A549 (cell line): Measurements from ENCODE around the gene MAP3K14.
A peak's percentile ranks its signal among the peaks of the same experiment; 100 is the strongest.

ENCODE experiments used
- CHD2 ChIP-seq: fragments of 150-350 bp; IDR thresholded peaks from 2 replicates; pipeline ENCODE4 v1.6.1; 2014; ENCODE audit warnings: low read length; ENCODE audit not compliant: partially characterized antibody
- CTCF ChIP-seq: fragments of >200 bp; sonication (Bioruptor Twin); formaldehyde crosslinking; IDR thresholded peaks from 3 replicates; pipeline ENCODE4 v1.5.1; 2016
- ELK1 ChIP-seq: fragments of 150-350 bp; IDR thresholded peaks from 2 replicates; pipeline ENCODE4 v1.6.1; 2014; ENCODE audit warnings: low read depth, mild to moderate bottlenecking, low read length
- EP300 ChIP-seq, 2 experiments: fragments of >200 bp; sonication (Bioruptor Twin); formaldehyde crosslinking; IDR thresholded peaks; 2 replicates in 1 of 2; 3 replicates in 1 of 2; pipeline ENCODE4 v1.6.1; 2016 to 2017
- FOSL2 ChIP-seq, 2 experiments: fragments of 450-650 bp in 1 of 2; fragments of >200 bp in 1 of 2; sonication (Bioruptor Twin) in 1 of 2; formaldehyde crosslinking; IDR thresholded peaks; 2 replicates each; pipeline versions ENCODE4 v1.5.0 to v1.6.1; 2016 to 2020; ENCODE audit warnings: mild to moderate bottlenecking in 1 of 2, moderate library complexity in 1 of 2
- HDAC2 ChIP-seq: fragments of 200-600 bp; sonication (generic); IDR thresholded peaks from 2 replicates; pipeline ENCODE4 v1.6.1; 2016
- MAFK ChIP-seq: fragments of 450-650 bp; IDR thresholded peaks from 2 replicates; pipeline ENCODE4 v1.6.1; 2014; ENCODE audit not compliant: partially characterized antibody
- RAD21 ChIP-seq, 2 experiments: fragments of >200 bp in 1 of 2; sonication (Bioruptor Twin) in 1 of 2; formaldehyde crosslinking in 1 of 2; IDR thresholded peaks in 1 of 2; conservative IDR thresholded peaks in 1 of 2; 2 replicates in 1 of 2; 3 replicates in 1 of 2; pipeline ENCODE4 v1.6.1; 2012 to 2018; ENCODE audit warnings: inconsistent platforms in 1 of 2
- ZFP36 ChIP-seq: fragments of 450-650 bp; IDR thresholded peaks from 2 replicates; pipeline ENCODE4 v1.6.1; 2014; ENCODE audit warnings: borderline replicate concordance; ENCODE audit not compliant: partially characterized antibody
- TF ChIP-seq, protein P1 (sequence below): fragments of 200-600 bp; sonication (generic); IDR thresholded peaks from 2 replicates; pipeline ENCODE4 v1.6.1; 2016; ENCODE audit warnings: antibody characterized with exemption, mild to moderate bottlenecking, moderate library complexity

GRCh38 chr17:45221081-45222013 is 95.5 kb downstream of the MAP3K14 start, which contains the start of gene FMNL1:
- no peak for TF ChIP-seq ZFP36
- TF ChIP-seq CTCF, result 0 out of 3 replicates have a peak, but pooled peaks have one; percentile 17
- no peak for TF ChIP-seq MAFK
- TF ChIP-seq EP300 (IDR thresholded peaks at IDR 0.05), result no peak
- TF ChIP-seq RAD21 (conservative IDR thresholded peaks at IDR 0.05 in 1 of 2, IDR thresholded peaks at IDR 0.05 in 1 of 2), result no peak; a peak in 2 of 5 replicates
- TF ChIP-seq CHD2, result no peak
- TF ChIP-seq, protein P1, sequence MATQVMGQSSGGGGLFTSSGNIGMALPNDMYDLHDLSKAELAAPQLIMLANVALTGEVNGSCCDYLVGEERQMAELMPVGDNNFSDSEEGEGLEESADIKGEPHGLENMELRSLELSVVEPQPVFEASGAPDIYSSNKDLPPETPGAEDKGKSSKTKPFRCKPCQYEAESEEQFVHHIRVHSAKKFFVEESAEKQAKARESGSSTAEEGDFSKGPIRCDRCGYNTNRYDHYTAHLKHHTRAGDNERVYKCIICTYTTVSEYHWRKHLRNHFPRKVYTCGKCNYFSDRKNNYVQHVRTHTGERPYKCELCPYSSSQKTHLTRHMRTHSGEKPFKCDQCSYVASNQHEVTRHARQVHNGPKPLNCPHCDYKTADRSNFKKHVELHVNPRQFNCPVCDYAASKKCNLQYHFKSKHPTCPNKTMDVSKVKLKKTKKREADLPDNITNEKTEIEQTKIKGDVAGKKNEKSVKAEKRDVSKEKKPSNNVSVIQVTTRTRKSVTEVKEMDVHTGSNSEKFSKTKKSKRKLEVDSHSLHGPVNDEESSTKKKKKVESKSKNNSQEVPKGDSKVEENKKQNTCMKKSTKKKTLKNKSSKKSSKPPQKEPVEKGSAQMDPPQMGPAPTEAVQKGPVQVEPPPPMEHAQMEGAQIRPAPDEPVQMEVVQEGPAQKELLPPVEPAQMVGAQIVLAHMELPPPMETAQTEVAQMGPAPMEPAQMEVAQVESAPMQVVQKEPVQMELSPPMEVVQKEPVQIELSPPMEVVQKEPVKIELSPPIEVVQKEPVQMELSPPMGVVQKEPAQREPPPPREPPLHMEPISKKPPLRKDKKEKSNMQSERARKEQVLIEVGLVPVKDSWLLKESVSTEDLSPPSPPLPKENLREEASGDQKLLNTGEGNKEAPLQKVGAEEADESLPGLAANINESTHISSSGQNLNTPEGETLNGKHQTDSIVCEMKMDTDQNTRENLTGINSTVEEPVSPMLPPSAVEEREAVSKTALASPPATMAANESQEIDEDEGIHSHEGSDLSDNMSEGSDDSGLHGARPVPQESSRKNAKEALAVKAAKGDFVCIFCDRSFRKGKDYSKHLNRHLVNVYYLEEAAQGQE, result no peak
- no peak for TF ChIP-seq FOSL2 (IDR thresholded peaks at IDR 0.05)
- no peak for TF ChIP-seq FOSL2 (CRISPR knock-in tag; IDR thresholded peaks at IDR 0.05)
- no peak for TF ChIP-seq ELK1
- no peak for TF ChIP-seq HDAC2
